Omental fat pad (tissue), 4 donors: Measurements from ENCODE around the gene HPDL. TPM values are rescaled to one million over a fixed set of nuclear protein-coding genes. Genes with fewer than 3 reads are reported as not detected.

ENCODE experiments used
- ATAC-seq: fragments of 150-250 bp; one replicate; pipeline ENCODE4 v1.9.1; 2016; ENCODE audit warnings: mild to moderate bottlenecking, moderate library complexity; ENCODE audit not compliant: low FRiP score
- DNase-seq: peaks from one replicate; pipeline ENCODE4 v3.0.0-alpha.2; 2019; ENCODE audit warnings: low spot score
- CTCF ChIP-seq, 3 donors: fragments of 450-650 bp; IDR thresholded peaks; one replicate each; pipeline ENCODE4 v1.5.1; 2016 to 2017; ENCODE audit warnings: antibody characterized with exemption in 3 of 3, mild to moderate bottlenecking in 3 of 3, moderate library complexity in 2 of 3
- total RNA-seq, 4 donors: library from RNA; depleted of rRNA; stranded (reverse); fragments of >200 nt; gene quantifications; one replicate each; pipeline ENCODE4 v1.1.0, GENCODE V29; 2016

The HPDL gene
- total RNA-seq, 4 donors from 2014 or later = 2.0 TPM; not detected in 3

- no peak for TF ChIP-seq CTCF (IDR thresholded peaks at IDR 0.05)
- ATAC-seq (no peak), DNase-seq (no peak)
These were observed 716 bp upstream of the HPDL start for GRCh38 chr1:45325851-45326506.

GRCh38 chr1:45327644-45328515, 1.2 kb downstream of the HPDL start:
- DNase-seq (no peak), ATAC-seq (no peak)
- no peak for TF ChIP-seq CTCF (IDR thresholded peaks at IDR 0.05)

GRCh38 chr1:45328680-45329079, 2.0 kb downstream of the HPDL start:
- DNase-seq (no peak), ATAC-seq (no peak)
- TF ChIP-seq CTCF (IDR thresholded peaks at IDR 0.05) = no peak

- DNase-seq (no peak), ATAC-seq (no peak)
- TF ChIP-seq CTCF (IDR thresholded peaks at IDR 0.05) = no peak
These were observed 2.8 kb downstream of the HPDL start for GRCh38 chr1:45329445-45329844.

GRCh38 chr1:45331436-45332345, 5.0 kb downstream of the HPDL start:
- no peak for TF ChIP-seq CTCF (IDR thresholded peaks at IDR 0.05)
- no peak for DNase-seq
- no peak for ATAC-seq

GRCh38 chr1:45332346-45332720, 5.6 kb downstream of the HPDL start:
- ATAC-seq (no peak), DNase-seq (no peak)
- no peak for TF ChIP-seq CTCF (IDR thresholded peaks at IDR 0.05)
